BLaER1 treated with 17β-estradiol and CSF1 and Interleukin-3, amounts not matched to agents 10 nM and 100 nM (cell line): Measurements from ENCODE around the gene ZNF800.

Experiments used
- H3K27ac ChIP-seq, 11 experiments: shearing (Covaris generic); formaldehyde crosslinking; 2 replicates each; pipeline ENCODE4 v1.8.1; 2022
- H3K27me3 ChIP-seq, 11 experiments: shearing (Covaris generic); formaldehyde crosslinking; 2 replicates each; pipeline ENCODE4 v1.8.1; 2022
- H3K36me3 ChIP-seq, 11 experiments: shearing (Covaris generic); formaldehyde crosslinking; 2 replicates each; pipeline ENCODE4 v1.8.1; 2022
- H3K4me1 ChIP-seq, 10 experiments: shearing (Covaris generic); formaldehyde crosslinking; 2 replicates each; pipeline ENCODE4 v1.8.1; 2022
- H3K4me2 ChIP-seq, 11 experiments: shearing (Covaris generic); formaldehyde crosslinking; 2 replicates each; pipeline ENCODE4 v1.8.1; 2022
- H3K4me3 ChIP-seq, 10 experiments: shearing (Covaris generic); formaldehyde crosslinking; 2 replicates each; pipeline ENCODE4 v1.8.1; 2022
- H3K9ac ChIP-seq, 11 experiments: shearing (Covaris generic); formaldehyde crosslinking; 2 replicates each; pipeline ENCODE4 v1.8.1; 2022
- H3K9me3 ChIP-seq, 11 experiments: shearing (Covaris generic); formaldehyde crosslinking; replicated peaks in 1 of 11; 2 replicates each; pipeline ENCODE4 v1.8.1; 2022
- H4K20me1 ChIP-seq, 11 experiments: shearing (Covaris generic); formaldehyde crosslinking; 2 replicates each; pipeline ENCODE4 v1.8.1; 2022
- Cebpa-rat ChIP-seq, 11 experiments: shearing (Covaris generic); IDR thresholded peaks; 2 replicates each; pipeline ENCODE4 v1.8.1; 2022

Gene ZNF800

GRCh38 chr7:127393368-127394058 lies 1.0 kb upstream of the ZNF800 start:
- peaks cover 11 to 27% (median 21%) of the 10 kb centered on the region in 11 experiments; a peak in 21 of 22 replicates for H3K36me3 ChIP-seq
- TF ChIP-seq Cebpa-rat (IDR thresholded peaks at IDR 0.05), result no peak
- peak overlapping the region; percentile 95 to 99 (median 98) for H3K27ac ChIP-seq
- H3K4me3 ChIP-seq, result peak overlapping the region; percentile 74 to 95 (median 90)
- H3K27me3 ChIP-seq, result no peaks in the 10 kb centered on the region
- peaks cover 10 to 36% (median 30%) of the 10 kb centered on the region in 11 experiments; a peak in 20 of 22 replicates for H4K20me1 ChIP-seq
- H3K4me2 ChIP-seq, result peak overlapping the region; percentile 82 to 97 (median 92)
- peaks cover 16 to 48% (median 37%) of the 10 kb centered on the region in 10 experiments for H3K4me1 ChIP-seq
- no peaks in the 10 kb centered on the region for H3K9me3 ChIP-seq
- H3K9ac ChIP-seq, result peak overlapping the region; percentile 88 to 99 (median 98)

- peaks cover 25 to 40% (median 34%) of the 10 kb centered on the region in 11 experiments for H3K36me3 ChIP-seq
- no peak for TF ChIP-seq Cebpa-rat (IDR thresholded peaks at IDR 0.05)
- H3K4me2 ChIP-seq, result peak overlapping the region; percentile 79 to 98 (median 89); a peak in 21 of 22 replicates
- H3K27me3 ChIP-seq, result no peaks in the 10 kb centered on the region
- H3K27ac ChIP-seq, result peak overlapping the region; percentile 95 to 99 (median 98)
- peak overlapping the region; percentile 74 to 95 (median 90) for H3K4me3 ChIP-seq
- H3K9ac ChIP-seq, result peak overlapping the region; percentile 88 to 99 (median 98)
- peaks cover 21 to 49% (median 44%) of the 10 kb centered on the region in 11 experiments; a peak in 21 of 22 replicates for H4K20me1 ChIP-seq
- H3K9me3 ChIP-seq, result no peaks in the 10 kb centered on the region
- peaks cover 16 to 52% (median 45%) of the 10 kb centered on the region in 10 experiments for H3K4me1 ChIP-seq
Observed at GRCh38 chr7:127392182-127392565, 334 bp downstream of the ZNF800 start.

GRCh38 chr7:127391591-127392181 lies 822 bp downstream of the ZNF800 start:
- peak overlapping the region; percentile 88 to 99 (median 98) for H3K9ac ChIP-seq
- H3K4me1 ChIP-seq, result peaks cover 16 to 53% (median 45%) of the 10 kb centered on the region in 10 experiments
- no peaks in the 10 kb centered on the region for H3K9me3 ChIP-seq
- H4K20me1 ChIP-seq, result peaks cover 22 to 54% (median 49%) of the 10 kb centered on the region in 11 experiments; a peak in 21 of 22 replicates
- no peaks in the 10 kb centered on the region for H3K27me3 ChIP-seq
- peaks cover 27 to 45% (median 39%) of the 10 kb centered on the region in 11 experiments for H3K36me3 ChIP-seq
- H3K4me2 ChIP-seq, result peak overlapping the region; percentile 79 to 98 (median 89)
- peak overlapping the region; percentile 74 to 95 (median 90) for H3K4me3 ChIP-seq
- TF ChIP-seq Cebpa-rat (IDR thresholded peaks at IDR 0.05), result no peak
- H3K27ac ChIP-seq, result peak overlapping the region; percentile 95 to 99 (median 98)

GRCh38 chr7:127390817-127391590 lies 1.5 kb downstream of the ZNF800 start:
- peaks cover 34 to 52% (median 46%) of the 10 kb centered on the region in 11 experiments for H3K36me3 ChIP-seq

GRCh38 chr7:127390186-127390816 lies 2.2 kb downstream of the ZNF800 start:
- Histone ChIP-seq H3K4me1 (peaks cover 16 to 48% (median 45%) of the 10 kb centered on the region in 10 experiments), H3K36me3 (peaks cover 39 to 59% (median 51%) of the 10 kb centered on the region in 11 experiments), H4K20me1 (peaks cover 30 to 66% (median 60%) of the 10 kb centered on the region in 11 experiments; a peak in 21 of 22 replicates), H3K9me3 (no peaks in the 10 kb centered on the region), H3K9ac (peak overlapping the region in 6 of 11 experiments; percentile 88 to 99 (median 98); a peak in 7 of 22 replicates), H3K4me2 (peak overlapping the region; percentile 28 to 98 (median 89); a peak in 20 of 22 replicates), H3K4me3 (peak overlapping the region in 9 of 10 experiments; percentile 18 to 95 (median 91); a peak in 10 of 20 replicates), H3K27me3 (no peaks in the 10 kb centered on the region), H3K27ac (no peak overlapping the region)
- no peak for TF ChIP-seq Cebpa-rat (IDR thresholded peaks at IDR 0.05)

More at GRCh38 chr7:127390817-127391590, 1.5 kb downstream of the ZNF800 start:
- Histone ChIP-seq H4K20me1 (peaks cover 29 to 61% (median 55%) of the 10 kb centered on the region in 11 experiments; a peak in 21 of 22 replicates), H3K9me3 (no peaks in the 10 kb centered on the region), H3K4me1 (peaks cover 16 to 49% (median 45%) of the 10 kb centered on the region in 10 experiments), H3K4me2 (peak overlapping the region; percentile 79 to 98 (median 89)), H3K27me3 (no peaks in the 10 kb centered on the region), H3K27ac (peak overlapping the region; percentile 95 to 99 (median 98)), H3K4me3 (peak overlapping the region; percentile 74 to 95 (median 90)), H3K9ac (peak overlapping the region; percentile 88 to 99 (median 98))
- TF ChIP-seq Cebpa-rat (IDR thresholded peaks at IDR 0.05), result peak in 2 of 11 experiments; percentile 60 to 74; a peak in 2 of 22 replicates

- Histone ChIP-seq H4K20me1 (peaks cover 30 to 76% (median 65%) of the 10 kb centered on the region in 11 experiments; a peak in 21 of 22 replicates), H3K9me3 (no peaks in the 10 kb centered on the region), H3K36me3 (peaks cover 42 to 69% (median 61%) of the 10 kb centered on the region in 11 experiments), H3K9ac (peak overlapping the region in 1 of 11 experiments; percentile 37; a peak in 1 of 22 replicates), H3K4me3 (no peak overlapping the region), H3K27ac (no peak overlapping the region), H3K4me1 (peaks cover 16 to 49% (median 40%) of the 10 kb centered on the region in 10 experiments), H3K4me2 (peak overlapping the region in 9 of 11 experiments; percentile 79 to 98 (median 89); a peak in 15 of 22 replicates), H3K27me3 (no peaks in the 10 kb centered on the region)
- no peak for TF ChIP-seq Cebpa-rat (IDR thresholded peaks at IDR 0.05)
Observed at GRCh38 chr7:127389321-127389720, 3.2 kb downstream of the ZNF800 start.

GRCh38 chr7:127387974-127388373 lies 4.5 kb downstream of the ZNF800 start:
- peak overlapping the region in 2 of 11 experiments; percentile 14 to 98; a peak in 2 of 22 replicates for H3K4me2 ChIP-seq
- no peak overlapping the region for H3K4me3 ChIP-seq
- peaks cover 7 to 55% (median 28%) of the 10 kb centered on the region in 10 experiments; a peak in 19 of 20 replicates for H3K4me1 ChIP-seq
- H3K27ac ChIP-seq, result no peak overlapping the region
- H3K36me3 ChIP-seq, result peaks cover 47 to 82% (median 74%) of the 10 kb centered on the region in 11 experiments
- no peaks in the 10 kb centered on the region for H3K27me3 ChIP-seq
- H3K9ac ChIP-seq, result no peak overlapping the region
- no peaks in the 10 kb centered on the region for H3K9me3 ChIP-seq
- peaks cover 35 to 90% (median 79%) of the 10 kb centered on the region in 11 experiments for H4K20me1 ChIP-seq
- no peak for TF ChIP-seq Cebpa-rat (IDR thresholded peaks at IDR 0.05)
